Neural progenitor cell (in vitro differentiated cells): ENCODE measurements around the gene CHTF18. TPM values are rescaled to one million over a fixed set of nuclear protein-coding genes. Genes with fewer than 3 reads are reported as not detected.

Experiments used
- DNase-seq: peaks from one replicate; pipeline ENCODE4 v3.0.0-alpha.2; 2016; ENCODE audit warnings: low spot score
- H2AFZ ChIP-seq: fragments of 200-600 bp; sonication (generic); replicated peaks from 2 replicates; pipeline ENCODE4 v1.6.1; 2016; ENCODE audit warnings: antibody characterized with exemption
- H3F3A ChIP-seq: fragments of 200-600 bp; sonication (generic); 2 replicates; pipeline ENCODE4 v1.6.1; 2016; ENCODE audit warnings: antibody characterized with exemption, low read depth
- H3K27ac ChIP-seq: fragments of 200-600 bp; sonication (generic); 2 replicates; pipeline ENCODE4 v1.5.1; 2016; ENCODE audit warnings: mild to moderate bottlenecking
- H3K27me3 ChIP-seq: fragments of 200-600 bp; sonication (generic); 2 replicates; pipeline ENCODE4 v1.6.1; 2016; ENCODE audit warnings: mild to moderate bottlenecking, moderate library complexity
- H3K36me3 ChIP-seq: fragments of 200-600 bp; sonication (generic); 2 replicates; pipeline ENCODE4 v1.5.1; 2016
- H3K4me1 ChIP-seq: fragments of 200-600 bp; sonication (generic); 2 replicates; pipeline ENCODE4 v1.6.1; 2016; ENCODE audit warnings: mixed run types
- H3K4me2 ChIP-seq: fragments of 200-600 bp; sonication (generic); 2 replicates; pipeline ENCODE4 v1.6.1; 2016
- H3K4me3 ChIP-seq: fragments of 200-600 bp; sonication (generic); 2 replicates; pipeline ENCODE4 v1.5.1; 2016
- H3K79me2 ChIP-seq: fragments of 200-600 bp; sonication (generic); 2 replicates; pipeline ENCODE4 v1.6.1; 2016; ENCODE audit warnings: low read depth
- H3K9ac ChIP-seq: fragments of 200-600 bp; sonication (generic); 2 replicates; pipeline ENCODE4 v1.6.1; 2016
- H3K9me3 ChIP-seq: fragments of 200-600 bp; sonication (generic); 2 replicates; pipeline ENCODE4 v1.5.1; 2016; ENCODE audit warnings: low read depth
- H4K20me1 ChIP-seq: fragments of 200-600 bp; sonication (generic); 2 replicates; pipeline ENCODE4 v1.6.1; 2016; ENCODE audit warnings: low read depth
- H3K27ac Mint-ChIP-seq: 3 replicates; pipeline ENCODE4 v1.8.0; 2021; ENCODE audit warnings: mixed read lengths
- H3K27me3 Mint-ChIP-seq: 2 replicates; pipeline ENCODE4 v1.8.0; 2022; ENCODE audit warnings: low read depth, mild to moderate bottlenecking, inconsistent platforms, moderate library complexity, mixed read lengths; ENCODE audit not compliant: insufficient read depth
- H3K36me3 Mint-ChIP-seq: 3 replicates; pipeline ENCODE4 v1.8.0; 2021; ENCODE audit warnings: mixed read lengths
- H3K4me1 Mint-ChIP-seq: 3 replicates; pipeline ENCODE4 v1.8.0; 2021; ENCODE audit warnings: mixed read lengths
- H3K4me3 Mint-ChIP-seq: 3 replicates; pipeline ENCODE4 v1.8.0; 2021; ENCODE audit warnings: mild to moderate bottlenecking, moderate library complexity, mixed read lengths
- H3K9me3 Mint-ChIP-seq: 3 replicates; pipeline ENCODE4 v1.8.0; 2020; ENCODE audit warnings: mixed read lengths
- EZH2 ChIP-seq: fragments of 200-600 bp; sonication (generic); IDR thresholded peaks from 2 replicates; pipeline ENCODE4 v1.6.1; 2017; ENCODE audit warnings: antibody characterized with exemption, mild to moderate bottlenecking, moderate library complexity
- EZH2phosphoT487 ChIP-seq: fragments of 200-600 bp; sonication (generic); IDR thresholded peaks from 2 replicates; pipeline ENCODE4 v1.6.1; 2017; ENCODE audit warnings: antibody characterized with exemption
- total RNA-seq: library from RNA; depleted of rRNA; stranded (reverse); fragments of >200 nt; gene quantifications from 2 replicates; pipeline ENCODE4 v1.2.3, GENCODE V29; 2015; ENCODE audit warnings: low replicate concordance
- TF ChIP-seq, protein P1 (sequence below): fragments of 200-600 bp; sonication (generic); IDR thresholded peaks from 2 replicates; pipeline ENCODE4 v1.5.1; 2017; ENCODE audit warnings: antibody characterized with exemption, mild to moderate bottlenecking

The CHTF18 gene
- total RNA-seq, 1 donor from 2014 or later: 35.6 TPM

DNA sequence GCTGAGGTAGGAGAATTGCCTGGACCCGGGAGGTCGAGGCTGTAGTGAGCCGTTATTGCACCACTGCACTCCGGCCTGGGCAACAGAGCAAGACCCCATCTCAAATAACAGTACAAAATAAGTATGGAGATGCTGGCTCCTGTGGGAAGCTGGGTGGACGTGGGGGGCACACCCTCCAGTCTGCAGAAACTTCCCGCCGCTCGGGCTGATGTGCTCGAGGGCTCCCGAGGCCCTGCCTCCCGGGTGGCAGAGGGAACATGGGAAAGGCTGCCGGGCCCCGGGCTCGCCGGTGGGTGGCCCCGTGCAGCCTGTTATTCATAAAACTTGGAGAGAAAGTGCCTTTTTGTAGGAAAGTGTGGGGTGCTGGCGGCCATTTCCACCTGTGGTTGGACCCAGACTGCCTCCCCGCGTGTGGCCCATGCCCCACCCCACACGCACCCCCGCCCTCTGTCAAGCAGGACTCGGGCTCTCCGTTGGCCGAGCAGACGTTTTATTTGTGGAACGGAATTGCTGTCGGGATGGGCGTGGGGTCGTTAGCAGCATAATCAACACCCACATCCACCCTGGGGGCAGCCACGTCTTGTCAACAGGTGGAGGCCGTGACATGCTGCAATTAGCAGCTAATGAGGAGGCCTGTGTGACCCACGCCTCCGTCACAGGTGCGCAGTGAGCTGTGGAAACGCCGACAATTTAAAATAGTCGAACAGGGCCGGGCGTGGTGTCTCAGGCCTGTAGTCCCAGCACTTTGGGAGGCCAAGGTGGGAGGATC, 40.3 kb upstream of the CHTF18 start:
- no peaks in the 10 kb centered on the region for H3K27me3 ChIP-seq
- no peak overlapping the region for H2AFZ ChIP-seq
- H3K4me2 ChIP-seq: no peak overlapping the region
- Mint-ChIP-seq H3K4me3 (no peak overlapping the region), H3K27me3 (peaks cover 4% of the 10 kb centered on the region), H3K9me3 (no peaks in the 10 kb centered on the region), H3K4me1 (peaks cover 30% of the 10 kb centered on the region), H3K36me3 (no peaks in the 10 kb centered on the region), H3K27ac (no peak overlapping the region)
- H3K9me3 ChIP-seq: no peaks in the 10 kb centered on the region
- H3K79me2 ChIP-seq: no peaks in the 10 kb centered on the region
- no peak for DNase-seq
- H4K20me1 ChIP-seq: no peaks in the 10 kb centered on the region
- TF ChIP-seq EZH2phosphoT487 (no peak), EZH2 (no peak)
- TF ChIP-seq, protein P1, sequence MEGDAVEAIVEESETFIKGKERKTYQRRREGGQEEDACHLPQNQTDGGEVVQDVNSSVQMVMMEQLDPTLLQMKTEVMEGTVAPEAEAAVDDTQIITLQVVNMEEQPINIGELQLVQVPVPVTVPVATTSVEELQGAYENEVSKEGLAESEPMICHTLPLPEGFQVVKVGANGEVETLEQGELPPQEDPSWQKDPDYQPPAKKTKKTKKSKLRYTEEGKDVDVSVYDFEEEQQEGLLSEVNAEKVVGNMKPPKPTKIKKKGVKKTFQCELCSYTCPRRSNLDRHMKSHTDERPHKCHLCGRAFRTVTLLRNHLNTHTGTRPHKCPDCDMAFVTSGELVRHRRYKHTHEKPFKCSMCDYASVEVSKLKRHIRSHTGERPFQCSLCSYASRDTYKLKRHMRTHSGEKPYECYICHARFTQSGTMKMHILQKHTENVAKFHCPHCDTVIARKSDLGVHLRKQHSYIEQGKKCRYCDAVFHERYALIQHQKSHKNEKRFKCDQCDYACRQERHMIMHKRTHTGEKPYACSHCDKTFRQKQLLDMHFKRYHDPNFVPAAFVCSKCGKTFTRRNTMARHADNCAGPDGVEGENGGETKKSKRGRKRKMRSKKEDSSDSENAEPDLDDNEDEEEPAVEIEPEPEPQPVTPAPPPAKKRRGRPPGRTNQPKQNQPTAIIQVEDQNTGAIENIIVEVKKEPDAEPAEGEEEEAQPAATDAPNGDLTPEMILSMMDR: no peak
- H3K9ac ChIP-seq: no peak overlapping the region
- H3K4me3 ChIP-seq: no peak overlapping the region
- H3K27ac ChIP-seq: no peak overlapping the region
- H3K36me3 ChIP-seq: no peaks in the 10 kb centered on the region
- peaks cover 21% of the 10 kb centered on the region for H3F3A ChIP-seq
- peaks cover 22% of the 10 kb centered on the region for H3K4me1 ChIP-seq

DNA sequence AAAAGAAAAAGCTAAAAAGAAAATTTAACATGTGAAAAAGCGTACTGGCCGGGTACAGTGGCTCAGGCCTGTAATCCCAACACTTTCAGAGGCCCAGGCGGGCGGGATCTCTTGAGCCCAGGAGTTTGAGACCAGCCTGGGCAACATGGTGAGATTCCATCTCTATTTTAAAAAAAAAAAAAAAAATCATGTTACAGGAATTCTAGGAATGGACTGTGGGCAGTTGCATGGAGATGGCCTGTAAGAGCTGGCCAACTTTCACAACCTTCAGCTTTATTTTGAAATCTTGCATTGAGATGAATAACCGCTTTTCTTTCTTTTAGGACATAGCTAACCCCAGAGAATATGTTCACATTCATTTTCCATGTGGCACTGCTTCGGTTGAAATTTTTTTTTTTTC, 39.4 kb upstream of the CHTF18 start:
- Mint-ChIP-seq H3K36me3 (no peaks in the 10 kb centered on the region), H3K27me3 (peaks cover 5% of the 10 kb centered on the region), H3K4me1 (peaks cover 34% of the 10 kb centered on the region), H3K9me3 (no peaks in the 10 kb centered on the region), H3K27ac (no peak overlapping the region), H3K4me3 (no peak overlapping the region)
- H3K36me3 ChIP-seq: no peaks in the 10 kb centered on the region
- H4K20me1 ChIP-seq: no peaks in the 10 kb centered on the region
- H3K9ac ChIP-seq: no peak overlapping the region
- peaks cover 22% of the 10 kb centered on the region for H3K4me1 ChIP-seq
- H3K27me3 ChIP-seq: no peaks in the 10 kb centered on the region
- no peak overlapping the region for H3K4me2 ChIP-seq
- peaks cover 21% of the 10 kb centered on the region for H3F3A ChIP-seq
- no peak for DNase-seq
- TF ChIP-seq EZH2 (no peak), EZH2phosphoT487 (no peak)
- TF ChIP-seq, protein P1: no peak
- no peaks in the 10 kb centered on the region for H3K79me2 ChIP-seq
- H2AFZ ChIP-seq: no peak overlapping the region
- H3K9me3 ChIP-seq: no peaks in the 10 kb centered on the region
- no peak overlapping the region for H3K27ac ChIP-seq
- no peak overlapping the region for H3K4me3 ChIP-seq

DNA sequence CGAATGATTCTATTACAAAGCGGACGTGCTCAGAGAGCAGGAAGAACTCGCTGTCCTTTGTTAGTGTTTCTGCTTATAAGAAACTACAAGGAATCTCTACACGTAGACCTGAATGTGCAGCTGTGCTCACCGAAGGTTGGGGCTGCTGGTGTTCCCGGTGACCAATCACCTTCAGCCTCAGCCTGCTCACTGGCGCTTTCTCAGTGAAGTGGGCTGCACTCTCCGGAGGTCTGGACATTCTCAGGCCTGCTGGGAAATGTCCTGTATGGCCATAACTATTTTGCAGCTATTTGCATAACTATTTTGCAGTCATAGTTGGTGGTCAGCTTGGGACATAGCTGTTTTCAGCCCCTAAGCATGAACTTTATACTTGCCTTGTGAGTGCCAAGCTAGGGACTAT, 37.9 kb upstream of the CHTF18 start:
- H3K27me3 Mint-ChIP-seq: peaks cover 8% of the 10 kb centered on the region
- Histone ChIP-seq H3F3A (peaks cover 21% of the 10 kb centered on the region), H3K4me2 (peak overlapping the region; percentile 73), H3K4me3 (no peak overlapping the region), H3K36me3 (no peaks in the 10 kb centered on the region), H3K79me2 (no peaks in the 10 kb centered on the region), H4K20me1 (no peaks in the 10 kb centered on the region), H2AFZ (no peak overlapping the region), H3K9ac (no peak overlapping the region), H3K9me3 (no peaks in the 10 kb centered on the region), H3K27me3 (no peaks in the 10 kb centered on the region), H3K27ac (no peak overlapping the region), H3K4me1 (peaks cover 22% of the 10 kb centered on the region)
- no peak for TF ChIP-seq EZH2
- TF ChIP-seq EZH2phosphoT487: no peak
- TF ChIP-seq, protein P1: no peak
- H3K4me3 Mint-ChIP-seq: peak overlapping the region; percentile 43
- no peak for DNase-seq
- peak overlapping the region; percentile 42 for H3K27ac Mint-ChIP-seq
- no peaks in the 10 kb centered on the region for H3K36me3 Mint-ChIP-seq
- H3K4me1 Mint-ChIP-seq: peaks cover 34% of the 10 kb centered on the region
- no peaks in the 10 kb centered on the region for H3K9me3 Mint-ChIP-seq
